Prostate gland (tissue), 2 donors: ENCODE data around the gene PCDHGB7.
"Not testable (repeated sequence)": the region's sequence is repeated elsewhere in the genome, so short reads cannot be mapped to it uniquely, and the experiment has no call there.

ENCODE experiments used
- CTCF ChIP-seq, 4 experiments: fragments of 200-600 bp in 2 of 4; fragments of 450-650 bp in 2 of 4; sonication (generic) in 2 of 4; IDR thresholded peaks; 1 replicate in 3 of 4; 2 replicates in 1 of 4; pipeline ENCODE4 v1.5.1; 2016 to 2019; ENCODE audit warnings: antibody characterized with exemption in 4 of 4, mild to moderate bottlenecking in 2 of 4, moderate library complexity in 2 of 4
- POLR2A ChIP-seq: fragments of 450-650 bp; IDR thresholded peaks from one replicate; pipeline ENCODE4 v1.6.1; 2016; ENCODE audit warnings: antibody characterized with exemption, mild to moderate bottlenecking

- not testable (repeated sequence) for TF ChIP-seq POLR2A; CTCF (IDR thresholded peaks at IDR 0.05)
Observed at GRCh38 chr5:141394401-141395187, 22.9 kb upstream of the PCDHGB7 start.
